NT2/D1 (cell line): Measurements from ENCODE around the gene LRRC3.

Experiments
- SUZ12 ChIP-seq: IDR thresholded peaks from 2 replicates; pipeline ENCODE4 v1.6.1; 2011; ENCODE audit not compliant: insufficient read length, insufficient read depth; ENCODE audit errors: extremely low read depth
- YY1 ChIP-seq: IDR thresholded peaks from 2 replicates; pipeline ENCODE4 v1.6.1; 2011; ENCODE audit not compliant: insufficient read length, insufficient read depth
- ZNF274 ChIP-seq: IDR thresholded peaks from 2 replicates; pipeline ENCODE4 v1.6.1; 2011; ENCODE audit warnings: mild to moderate bottlenecking, low read depth, low read length

DNA sequence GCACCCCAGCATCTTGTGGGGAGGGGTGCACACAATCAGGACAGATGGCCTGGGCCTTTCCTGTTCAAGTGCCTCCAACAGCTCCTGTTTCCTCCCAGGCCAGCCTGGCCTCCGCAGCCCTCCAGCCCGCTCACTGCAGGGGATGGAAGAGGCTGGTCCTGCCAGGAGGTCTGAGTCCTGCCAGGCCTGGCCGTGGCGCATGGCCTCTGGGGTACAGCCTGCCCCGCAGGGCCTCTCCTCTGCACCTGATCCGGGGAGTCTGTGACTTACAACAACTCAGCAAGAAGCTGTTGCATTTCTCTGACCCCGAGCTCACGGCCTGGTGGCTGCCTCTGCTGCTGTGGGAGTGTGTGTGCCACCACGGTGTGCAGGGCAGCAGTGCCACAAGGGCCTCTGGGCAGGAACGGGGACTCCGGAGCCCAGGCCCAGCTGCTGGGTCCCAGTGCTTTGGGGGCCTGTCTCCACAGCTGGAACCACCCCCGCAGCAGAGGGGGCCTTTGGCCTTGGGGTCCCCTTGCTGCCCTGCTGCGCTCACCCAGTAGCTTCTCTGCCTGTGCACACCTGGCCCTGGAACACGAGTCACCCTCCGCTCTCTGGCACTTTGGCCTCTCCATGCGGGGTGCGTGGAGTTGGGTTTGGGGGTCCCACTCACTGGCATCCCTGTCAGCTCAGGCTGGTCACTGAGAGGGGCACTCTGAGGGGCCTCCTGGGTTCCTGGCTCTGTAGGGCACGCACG is 17.4 kb upstream of the LRRC3 start:
- TF ChIP-seq ZNF274 (no peak), SUZ12 (no peak), YY1 (no peak)
